ENCODE data around the gene GPR141.

DNA sequence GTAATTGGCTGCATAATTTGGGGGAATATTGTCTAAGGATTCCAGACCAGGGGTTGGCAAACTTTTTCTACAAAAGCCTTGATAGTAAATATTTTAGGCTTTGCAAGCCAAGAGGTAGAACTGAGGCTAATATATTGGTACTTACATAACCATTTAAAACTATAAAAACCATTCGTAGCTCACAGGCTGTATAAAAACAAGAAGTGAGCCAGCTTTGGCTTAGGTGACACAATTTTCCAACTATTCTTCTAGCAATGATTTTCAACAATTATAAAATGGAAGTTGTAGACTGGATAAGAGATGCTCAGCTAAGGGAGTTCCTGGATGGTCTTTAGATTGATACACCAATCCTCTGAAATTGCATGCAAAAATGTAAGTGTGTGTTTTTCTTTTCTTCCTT is 1.4 kb downstream of the GPR141 start:
- TF ChIP-seq, protein P1, sequence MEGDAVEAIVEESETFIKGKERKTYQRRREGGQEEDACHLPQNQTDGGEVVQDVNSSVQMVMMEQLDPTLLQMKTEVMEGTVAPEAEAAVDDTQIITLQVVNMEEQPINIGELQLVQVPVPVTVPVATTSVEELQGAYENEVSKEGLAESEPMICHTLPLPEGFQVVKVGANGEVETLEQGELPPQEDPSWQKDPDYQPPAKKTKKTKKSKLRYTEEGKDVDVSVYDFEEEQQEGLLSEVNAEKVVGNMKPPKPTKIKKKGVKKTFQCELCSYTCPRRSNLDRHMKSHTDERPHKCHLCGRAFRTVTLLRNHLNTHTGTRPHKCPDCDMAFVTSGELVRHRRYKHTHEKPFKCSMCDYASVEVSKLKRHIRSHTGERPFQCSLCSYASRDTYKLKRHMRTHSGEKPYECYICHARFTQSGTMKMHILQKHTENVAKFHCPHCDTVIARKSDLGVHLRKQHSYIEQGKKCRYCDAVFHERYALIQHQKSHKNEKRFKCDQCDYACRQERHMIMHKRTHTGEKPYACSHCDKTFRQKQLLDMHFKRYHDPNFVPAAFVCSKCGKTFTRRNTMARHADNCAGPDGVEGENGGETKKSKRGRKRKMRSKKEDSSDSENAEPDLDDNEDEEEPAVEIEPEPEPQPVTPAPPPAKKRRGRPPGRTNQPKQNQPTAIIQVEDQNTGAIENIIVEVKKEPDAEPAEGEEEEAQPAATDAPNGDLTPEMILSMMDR (conservative IDR thresholded peaks at IDR 0.05; ENCODE audit: low read length): no peak
- TF ChIP-seq EZH2phosphoT487 (IDR thresholded peaks at IDR 0.05; ENCODE audit: borderline replicate concordance, low read depth, low read length): no peak
